SU-DHL-6 (cell line): ENCODE data around the gene SLC35D1.

Experiments used
- CTCF ChIP-seq: fragments of 200-600 bp; sonication (generic); IDR thresholded peaks from one replicate; pipeline ENCODE4 v1.5.1; 2017; ENCODE audit warnings: antibody characterized with exemption, mild to moderate bottlenecking, low read length, moderate library complexity; ENCODE audit not compliant: insufficient read depth, poor library complexity, severe bottlenecking
- EZH2phosphoT487 ChIP-seq: fragments of 200-600 bp; sonication (generic), shearing (Covaris generic); conservative IDR thresholded peaks from 2 replicates; pipeline ENCODE4 v1.6.1; 2018; ENCODE audit warnings: mild to moderate bottlenecking, antibody characterized with exemption, low read length, moderate library complexity, mixed read lengths

- TF ChIP-seq CTCF (no peak), EZH2phosphoT487 (no peak)
These were observed 7.3 kb upstream of the SLC35D1 start for GRCh38 chr1:67061266-67061665.
